ENCODE results near the gene SZRD1.

Gene SZRD1

DNA sequence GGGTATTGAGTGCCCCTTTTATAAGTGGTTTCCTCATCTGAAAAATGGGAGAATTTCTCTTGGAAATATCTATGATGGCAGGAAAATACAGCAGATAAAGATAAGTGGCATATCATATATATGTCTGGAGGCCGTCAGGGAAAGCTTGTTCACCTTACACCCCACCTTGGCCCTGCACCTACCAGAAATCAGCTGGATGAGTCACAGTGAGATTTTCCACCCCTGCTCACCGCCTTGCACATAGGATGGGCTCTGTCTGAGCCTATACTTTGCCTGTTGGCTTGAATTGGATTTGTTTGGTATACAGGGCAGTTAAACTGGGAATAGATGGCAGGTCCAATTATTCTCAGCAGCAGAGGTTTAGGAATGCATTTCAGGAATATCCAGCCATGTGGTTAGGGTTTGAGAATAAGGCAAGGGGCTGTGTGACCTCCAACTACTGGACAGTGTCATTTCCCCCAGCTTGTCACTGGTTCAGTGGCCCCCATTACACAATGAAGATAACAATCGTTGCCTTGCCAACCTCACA, 70.0 kb downstream of the SZRD1 start, which contains the start of gene SPATA21:
Gene SPATA21, minus strand, starts transcription at position 479 of the 529 bp plus-strand sequence. CDS start 6,053 bp downstream, outside the sequence.
- no peak for DNase-seq (ENCODE audit: low read depth in 1 of 2, low spot score in 1 of 2)

DNA sequence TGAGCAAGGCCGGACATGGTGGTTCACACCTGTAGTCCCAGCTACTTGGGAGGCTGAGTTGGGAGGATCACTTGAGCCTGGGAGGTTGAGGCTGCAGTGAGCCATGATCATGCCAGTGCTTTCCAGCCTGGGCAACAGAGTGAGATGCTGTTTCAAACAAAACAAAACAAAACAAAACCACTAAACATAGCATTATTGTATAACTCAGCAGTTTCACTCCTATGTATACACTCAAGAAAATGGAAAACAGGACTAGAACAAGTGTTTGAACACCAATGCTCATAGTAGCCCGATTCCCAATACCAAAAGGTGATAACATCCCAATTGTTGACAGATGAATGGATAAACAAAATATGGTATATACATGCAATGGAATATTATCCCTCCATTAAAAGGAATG, 71.5 kb downstream of the SZRD1 start:
- no peak for DNase-seq (ENCODE audit: low read depth in 1 of 2, low spot score in 1 of 2)

DNA sequence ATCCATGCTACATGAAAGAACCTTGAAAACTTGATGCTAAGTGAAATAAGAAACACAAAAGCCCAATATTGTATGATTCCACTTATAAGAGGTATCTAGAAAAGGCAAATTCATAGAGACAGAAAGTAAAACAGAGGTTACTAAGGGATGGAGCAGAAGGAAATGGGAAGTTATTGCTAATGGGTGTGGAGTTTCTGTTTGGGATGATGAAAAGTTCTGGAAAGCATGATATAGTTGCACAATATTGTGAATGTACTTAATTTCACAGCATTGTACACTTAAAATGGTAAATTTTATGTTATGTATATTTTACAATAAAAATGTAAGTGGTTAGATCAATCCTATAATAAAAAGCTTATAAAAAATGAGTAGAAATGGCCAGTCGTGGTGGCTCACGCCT, 71.9 kb downstream of the SZRD1 start:
- no peak for DNase-seq (ENCODE audit: low read depth in 1 of 2, low spot score in 1 of 2)

DNA sequence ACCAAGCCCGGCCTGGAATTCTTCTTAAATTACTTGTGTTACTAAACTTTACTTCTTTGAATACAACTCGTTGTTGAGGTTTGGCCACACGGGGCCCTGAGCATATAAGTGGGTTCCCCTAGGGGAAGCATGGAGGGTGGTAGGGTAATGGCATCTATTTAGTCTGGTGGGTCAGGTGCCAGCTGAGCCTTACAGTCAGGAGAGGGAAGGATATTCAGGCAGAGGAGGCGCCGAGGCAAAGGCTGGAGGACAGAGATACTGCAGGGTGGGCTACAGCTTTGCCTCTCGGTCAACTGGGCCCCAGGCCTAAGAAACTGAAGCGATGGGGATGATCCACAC, 73.1 kb downstream of the SZRD1 start:
- DNase-seq (ENCODE audit: low read depth in 1 of 2, low spot score in 1 of 2): no peak

DNA sequence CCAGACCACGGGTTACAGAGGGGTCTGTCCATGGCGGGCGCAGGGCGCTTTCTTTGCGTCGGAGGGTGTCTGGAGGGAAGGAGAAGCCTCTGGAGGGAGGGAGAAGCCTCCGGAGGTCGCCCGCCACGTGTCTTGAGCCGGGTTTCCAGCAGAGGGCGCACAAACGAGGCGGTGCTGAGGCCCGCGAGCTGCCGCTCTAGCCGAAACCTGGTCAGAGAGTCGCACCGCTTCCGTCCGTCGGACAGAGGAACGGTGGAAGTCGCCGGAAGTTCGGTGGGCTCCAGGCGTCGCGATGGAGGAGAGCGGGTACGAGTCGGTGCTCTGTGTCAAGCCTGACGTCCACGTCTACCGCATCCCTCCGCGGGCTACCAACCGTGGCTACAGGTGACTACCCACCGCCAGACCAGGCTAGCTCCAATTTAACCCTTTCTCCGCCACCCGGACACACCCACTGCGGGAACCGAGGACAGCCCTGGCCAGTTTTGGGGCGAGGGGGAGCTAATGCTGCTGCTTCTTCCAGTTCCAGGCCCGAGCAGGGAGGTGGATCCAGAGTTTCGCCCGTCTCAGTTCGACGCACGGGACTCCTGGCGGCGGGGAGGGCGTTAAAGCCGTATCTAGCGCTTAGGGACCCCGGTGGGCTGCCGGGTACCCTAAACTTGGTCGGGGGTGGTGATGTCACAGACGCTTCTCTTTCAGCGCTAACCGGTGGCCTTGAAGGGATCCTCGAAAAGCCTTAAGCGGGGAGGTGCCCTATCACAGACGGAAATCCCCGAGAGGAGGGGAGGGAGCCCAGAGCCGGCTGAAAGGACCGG, 73.6 kb downstream of the SZRD1 start, which contains the start of gene NECAP2:
Gene NECAP2, plus strand, starts transcription at position 255 of the 812 bp plus-strand sequence. Its CDS starts 38 bp downstream, at position 293.
- peak; percentile 89 to 92 for DNase-seq (ENCODE audit: low read depth in 1 of 2, low spot score in 1 of 2)

DNA sequence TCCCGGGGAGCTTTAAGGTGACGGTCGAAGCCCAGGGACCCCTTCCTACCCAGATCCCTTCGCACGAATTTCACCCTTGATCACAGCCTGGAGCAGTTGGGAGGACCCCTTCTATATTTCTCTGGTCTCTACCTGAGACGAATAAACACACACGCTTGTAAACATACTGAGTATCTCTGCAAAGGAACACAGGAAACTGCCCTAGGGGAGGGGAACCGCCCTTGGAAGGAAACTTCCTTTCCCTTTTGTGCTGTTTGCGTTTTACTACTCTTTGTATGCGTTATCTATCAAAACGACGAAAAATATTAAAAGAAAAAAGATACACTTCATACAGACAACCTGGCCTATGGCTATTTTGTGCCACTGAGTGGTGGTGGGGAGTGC, 74.2 kb downstream of the SZRD1 start:
- DNase-seq (ENCODE audit: low read depth in 1 of 2, low spot score in 1 of 2): peak in 1 of 2 donors; percentile 6

DNA sequence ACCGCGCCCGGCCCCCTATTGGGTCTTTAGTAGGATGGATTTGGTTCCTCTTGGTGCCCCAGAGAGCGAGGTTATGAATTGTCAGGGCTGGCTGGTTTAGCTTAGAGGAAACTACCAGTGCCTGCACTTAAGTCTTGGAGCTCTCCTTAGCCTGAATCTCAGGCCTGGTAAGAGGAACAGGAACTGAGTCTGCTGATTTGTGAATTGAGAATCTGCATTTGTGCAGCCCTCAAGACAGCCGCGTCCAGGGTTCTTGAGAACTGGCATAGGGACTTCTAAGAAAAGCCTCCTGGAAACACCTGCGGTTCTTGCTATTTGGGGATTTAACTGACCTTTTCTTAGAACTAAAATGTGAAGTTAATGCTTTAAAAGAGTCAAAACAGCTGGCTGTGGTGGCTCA, 75.2 kb downstream of the SZRD1 start:
- DNase-seq (ENCODE audit: low read depth in 1 of 2, low spot score in 1 of 2): no peak

DNA sequence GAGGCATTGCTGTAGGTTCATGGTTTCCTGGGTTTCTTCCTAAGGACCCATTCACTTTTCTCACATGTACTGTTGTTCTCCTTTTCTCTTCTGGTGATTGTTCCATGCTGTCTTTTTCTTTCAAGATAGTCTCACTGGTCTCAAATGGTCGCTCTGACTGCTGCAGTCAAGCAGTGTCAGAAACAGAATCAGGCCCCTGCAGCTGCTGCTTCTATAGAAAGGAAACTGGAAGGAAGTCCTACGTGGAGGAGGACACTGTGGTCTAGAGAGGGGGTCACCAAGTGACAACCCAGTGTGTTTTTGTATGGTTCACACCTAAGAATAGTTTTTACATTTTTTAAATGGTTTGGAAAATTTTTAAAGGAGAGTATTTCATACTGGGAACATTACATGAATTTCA, 75.9 kb downstream of the SZRD1 start:
- DNase-seq (ENCODE audit: low read depth in 1 of 2, low spot score in 1 of 2): no peak

DNA sequence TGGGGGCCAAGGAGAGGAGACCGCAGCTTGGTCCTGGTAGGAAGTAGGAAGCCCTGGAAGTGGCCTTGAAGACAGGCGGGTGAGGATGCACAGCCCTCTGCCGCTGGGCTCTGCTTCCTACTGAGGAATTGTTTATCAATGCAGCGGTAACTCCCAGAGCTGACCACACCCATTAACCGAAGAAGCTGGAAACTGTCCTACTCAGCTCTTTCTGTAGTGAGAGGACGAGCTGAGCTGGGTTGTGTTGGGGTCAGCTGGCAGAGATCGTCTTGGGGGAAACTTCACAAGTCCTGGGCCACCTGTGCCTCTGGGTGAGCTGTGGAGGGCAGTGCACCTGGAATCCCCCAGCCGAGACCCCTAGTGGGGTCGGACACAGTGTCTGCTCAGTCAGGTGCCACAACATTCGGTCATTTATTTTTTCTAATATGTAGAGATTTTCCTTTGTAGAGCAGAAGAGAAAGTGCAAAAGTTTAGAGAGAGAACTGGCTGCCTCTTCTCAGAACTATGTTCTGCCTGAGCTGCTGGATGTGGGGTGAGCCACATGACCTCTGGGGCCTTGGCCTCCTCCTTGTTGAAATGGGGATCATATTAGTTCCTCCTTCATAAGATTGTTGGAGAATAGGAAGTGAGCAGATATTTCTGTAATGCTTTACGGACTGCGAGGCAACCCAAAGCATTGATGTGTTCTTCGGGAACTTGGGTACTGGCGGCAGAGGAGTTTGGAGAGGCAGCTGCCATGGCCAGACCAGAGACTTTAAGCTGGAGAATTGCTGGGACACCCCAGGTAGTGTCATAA, 77.1 kb downstream of the SZRD1 start:
- DNase-seq (ENCODE audit: low read depth in 1 of 2, low spot score in 1 of 2): no peak

DNA sequence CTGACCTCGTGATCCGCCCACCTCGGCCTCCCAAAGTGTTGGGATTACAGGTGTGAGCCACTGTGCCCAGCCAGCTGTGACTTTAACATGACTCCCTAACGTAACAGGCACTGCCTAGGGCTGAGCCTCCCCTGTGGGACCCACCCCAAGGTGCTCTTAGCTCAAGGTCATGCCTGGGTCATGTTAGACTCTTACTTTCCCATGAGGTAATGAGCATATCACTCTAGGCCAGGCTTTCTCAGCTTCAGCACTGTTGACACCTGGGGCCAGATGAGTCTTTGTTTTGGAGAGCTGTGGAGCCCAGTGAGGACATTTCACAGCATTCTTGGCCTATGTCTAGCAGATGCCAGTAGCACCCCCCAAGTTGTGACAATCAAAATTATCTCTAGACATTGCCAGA, 78.0 kb downstream of the SZRD1 start:
- DNase-seq (ENCODE audit: low read depth in 1 of 2, low spot score in 1 of 2): no peak

DNA sequence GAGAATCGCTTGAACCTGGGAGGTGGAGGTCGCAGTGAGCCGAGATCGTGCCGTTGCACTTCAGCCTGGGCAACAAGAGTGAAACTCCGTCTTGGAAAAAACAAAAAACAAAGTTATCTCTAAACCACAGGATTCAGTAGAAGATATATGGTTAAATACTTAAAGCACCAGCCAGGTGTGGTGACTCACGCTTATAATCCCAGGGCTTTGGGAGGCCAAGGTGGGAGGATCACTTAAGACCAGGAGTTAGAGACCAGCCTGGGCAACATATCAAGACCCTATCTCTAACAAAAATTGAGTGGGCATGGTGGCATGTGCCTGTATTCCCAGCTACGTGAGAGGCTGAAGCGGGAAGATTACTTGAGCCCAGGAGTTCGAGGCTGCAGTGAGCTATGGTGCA, 79.1 kb downstream of the SZRD1 start:
- DNase-seq (ENCODE audit: low read depth in 1 of 2, low spot score in 1 of 2): no peak

DNA sequence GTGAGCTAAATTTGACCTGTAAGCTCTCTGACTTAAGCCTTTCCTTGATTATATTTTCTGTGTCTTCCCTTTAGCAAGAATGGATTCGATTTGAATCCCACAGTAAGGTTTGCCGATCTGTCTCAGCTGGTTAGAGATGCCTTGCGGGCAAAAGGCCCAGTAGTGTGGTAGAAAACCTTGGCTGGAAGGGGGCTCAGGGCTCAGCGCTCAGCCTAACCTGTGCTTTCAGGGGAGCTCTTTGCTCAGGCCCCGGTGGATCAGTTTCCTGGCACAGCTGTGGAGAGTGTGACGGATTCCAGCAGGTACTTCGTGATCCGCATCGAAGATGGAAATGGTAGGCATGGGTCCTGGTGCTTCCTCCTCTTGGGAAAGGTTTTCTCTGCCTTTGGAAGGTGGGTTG, 80.6 kb downstream of the SZRD1 start:
- no peak for DNase-seq (ENCODE audit: low read depth in 1 of 2, low spot score in 1 of 2)
